Left ventricle myocardium superior (tissue), 1 donor: ENCODE measurements around the gene TNFRSF12A. TPM values are rescaled to one million over a fixed set of nuclear protein-coding genes. Genes with fewer than 3 reads are reported as not detected.
"Not testable (repeated sequence)": the region's sequence is repeated elsewhere in the genome, so short reads cannot be mapped to it uniquely, and the experiment has no call there.

Experiments
- ATAC-seq: fragments of 200-7000 bp; cut with Tn5 transposase; one replicate; pipeline ENCODE4 v1.9.1; 2020; ENCODE audit warnings: mild to moderate bottlenecking, moderate library complexity
- DNase-seq: peaks from one replicate; pipeline ENCODE4 v3.0.0-alpha.2; 2020
- intact Hi-C: fragments of 100-400 bp; cut with micrococcal nuclease; formaldehyde crosslinking; loops from one replicate; pipeline ENCODE4 v1.11.0; 2022
- total RNA-seq: library from RNA; stranded (reverse); fragmentation: NEBNext Ultra II Directional; extraction: Animal tissue kit (Norgen Biotek cat#: 25700); gene quantifications from one replicate; pipeline ENCODE4 v1.2.1, GENCODE V29; 2021
- donor health status: DM: no; HTN: yes; CAD: no; lungs with severe emphysema.

Gene TNFRSF12A
- total RNA-seq, 1 donor from 2014 or later = 17.7 TPM

DNA sequence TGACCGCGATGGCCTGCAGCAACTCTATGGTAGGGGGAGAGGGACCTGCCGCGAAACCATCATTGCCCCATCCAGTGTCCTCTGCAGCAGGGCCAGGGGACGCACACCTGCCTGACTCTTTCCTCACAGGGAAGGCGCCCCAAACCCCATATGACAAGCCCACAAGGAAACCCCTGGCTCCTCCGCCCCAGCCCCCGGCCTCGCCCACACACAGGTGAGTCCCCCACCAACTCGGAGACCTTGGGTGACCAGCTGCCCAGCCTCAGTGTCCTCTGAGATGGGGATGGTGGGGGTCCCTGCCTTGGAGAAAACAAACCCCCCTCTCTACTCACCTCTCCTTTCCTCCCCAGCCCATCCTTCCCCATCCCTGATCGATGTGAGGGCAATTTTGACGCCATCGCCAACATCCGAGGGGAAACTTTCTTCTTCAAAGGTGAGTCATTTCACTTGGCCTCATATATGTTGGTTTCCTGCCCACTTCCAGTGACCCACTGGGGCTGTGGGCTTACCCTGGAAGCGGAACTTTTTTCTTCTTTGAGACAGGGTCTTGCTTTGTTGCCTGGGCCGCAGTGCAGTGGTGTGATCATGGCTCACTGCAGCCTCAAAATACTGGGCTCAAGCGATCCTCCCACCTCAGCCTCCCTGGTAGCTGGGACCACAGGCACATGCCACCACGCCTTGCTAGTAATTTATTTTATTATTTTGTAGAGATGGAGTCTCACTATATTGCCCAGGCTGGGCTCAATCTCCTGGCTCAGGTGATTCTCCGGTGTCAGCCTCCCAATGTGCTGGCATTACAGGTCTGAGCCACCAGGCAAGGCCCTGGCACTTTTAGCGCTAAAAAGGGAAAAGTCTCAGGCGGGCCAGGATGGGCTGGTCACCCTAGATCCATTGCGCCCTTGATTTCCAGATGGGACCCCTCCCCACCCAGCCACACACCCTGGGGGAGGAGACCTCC, 37.3 kb downstream of the TNFRSF12A start:
- intact Hi-C loops = no loop called here
- no peak for DNase-seq
- ATAC-seq = no peak

DNA sequence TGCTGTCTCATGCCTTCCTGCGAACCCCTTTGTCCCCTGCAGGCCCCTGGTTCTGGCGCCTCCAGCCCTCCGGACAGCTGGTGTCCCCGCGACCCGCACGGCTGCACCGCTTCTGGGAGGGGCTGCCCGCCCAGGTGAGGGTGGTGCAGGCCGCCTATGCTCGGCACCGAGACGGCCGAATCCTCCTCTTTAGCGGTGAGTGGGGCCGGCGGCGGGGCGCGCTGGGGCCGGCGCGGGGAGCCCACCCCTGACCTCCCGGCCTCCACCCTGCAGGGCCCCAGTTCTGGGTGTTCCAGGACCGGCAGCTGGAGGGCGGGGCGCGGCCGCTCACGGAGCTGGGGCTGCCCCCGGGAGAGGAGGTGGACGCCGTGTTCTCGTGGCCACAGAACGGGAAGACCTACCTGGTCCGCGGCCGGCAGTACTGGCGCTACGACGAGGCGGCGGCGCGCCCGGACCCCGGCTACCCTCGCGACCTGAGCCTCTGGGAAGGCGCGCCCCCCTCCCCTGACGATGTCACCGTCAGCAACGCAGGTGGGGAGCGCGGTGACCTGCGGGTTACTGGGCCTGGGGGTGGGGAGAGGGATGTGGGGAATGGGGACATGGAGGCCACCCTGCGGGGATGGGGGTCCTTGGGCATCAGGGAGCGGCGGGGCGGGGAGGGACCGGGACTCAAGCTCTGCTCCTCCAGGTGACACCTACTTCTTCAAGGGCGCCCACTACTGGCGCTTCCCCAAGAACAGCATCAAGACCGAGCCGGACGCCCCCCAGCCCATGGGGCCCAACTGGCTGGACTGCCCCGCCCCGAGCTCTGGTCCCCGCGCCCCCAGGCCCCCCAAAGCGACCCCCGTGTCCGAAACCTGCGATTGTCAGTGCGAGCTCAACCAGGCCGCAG, 38.2 kb downstream of the TNFRSF12A start:
- intact Hi-C loops = no loop called here
- DNase-seq (peak; percentile 64), ATAC-seq (peak; percentile 42)

DNA sequence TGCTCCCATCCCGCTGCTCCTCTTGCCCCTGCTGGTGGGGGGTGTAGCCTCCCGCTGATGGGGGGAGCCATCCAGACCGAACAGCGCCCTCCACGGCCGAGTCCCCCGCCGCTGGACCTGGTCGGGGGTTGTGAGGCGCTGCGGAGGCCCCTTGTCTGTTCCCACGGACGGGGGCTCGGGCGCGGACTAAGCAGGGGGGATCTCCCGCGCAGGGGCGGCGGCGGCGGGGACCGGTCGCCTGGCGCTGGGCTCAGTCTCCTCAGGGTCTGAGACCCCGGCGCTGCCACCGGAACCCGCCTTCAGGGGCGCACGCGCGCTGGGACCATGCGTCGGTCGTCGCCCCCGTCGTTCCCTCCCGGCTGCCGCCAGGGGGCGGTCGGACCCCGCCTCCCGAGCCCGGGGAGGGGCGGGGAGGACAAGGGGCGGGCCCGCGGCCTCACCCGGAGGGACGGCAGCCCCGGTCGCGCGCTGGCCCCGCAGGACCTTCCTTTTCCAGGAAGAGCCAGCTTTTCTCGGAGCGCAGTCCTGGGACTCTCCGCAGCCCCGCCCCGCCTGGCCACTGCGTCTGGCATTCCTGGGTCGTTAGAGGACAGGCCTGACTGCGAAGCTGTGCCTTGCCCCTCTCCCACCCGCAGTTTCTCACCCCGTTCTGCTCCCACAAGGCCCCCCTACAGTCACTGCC, 39.0 kb downstream of the TNFRSF12A start:
- intact Hi-C loops = no loop called here
- ATAC-seq (peak; percentile 97), DNase-seq (peak; percentile 93)

DNA sequence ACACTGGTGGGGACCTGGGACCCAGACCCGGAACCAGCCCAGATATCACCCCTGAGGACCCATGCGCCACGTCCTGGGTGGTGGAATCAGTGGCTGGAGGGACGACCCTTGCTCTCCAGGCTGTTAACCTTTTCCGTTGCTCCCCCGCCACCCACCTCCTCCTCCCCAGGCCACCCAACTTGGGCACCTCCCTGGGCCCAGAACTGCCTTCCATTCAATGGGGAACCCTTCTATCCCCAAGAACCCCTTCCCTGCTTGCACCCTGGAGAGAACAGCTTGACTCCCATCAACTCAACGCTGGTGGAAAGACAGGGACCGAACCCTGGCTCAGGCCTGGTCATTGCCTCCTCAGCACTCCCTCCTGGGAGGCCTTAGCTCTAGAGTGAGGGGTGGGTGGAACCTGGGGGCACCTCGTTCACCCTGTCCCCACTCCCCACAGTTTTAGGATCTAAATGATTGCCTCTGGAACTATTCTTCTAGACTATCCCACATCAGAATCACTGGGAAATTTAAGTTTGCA, 39.6 kb downstream of the TNFRSF12A start:
- no peak for ATAC-seq
- no peak for DNase-seq
- intact Hi-C loops = no loop called here

DNA sequence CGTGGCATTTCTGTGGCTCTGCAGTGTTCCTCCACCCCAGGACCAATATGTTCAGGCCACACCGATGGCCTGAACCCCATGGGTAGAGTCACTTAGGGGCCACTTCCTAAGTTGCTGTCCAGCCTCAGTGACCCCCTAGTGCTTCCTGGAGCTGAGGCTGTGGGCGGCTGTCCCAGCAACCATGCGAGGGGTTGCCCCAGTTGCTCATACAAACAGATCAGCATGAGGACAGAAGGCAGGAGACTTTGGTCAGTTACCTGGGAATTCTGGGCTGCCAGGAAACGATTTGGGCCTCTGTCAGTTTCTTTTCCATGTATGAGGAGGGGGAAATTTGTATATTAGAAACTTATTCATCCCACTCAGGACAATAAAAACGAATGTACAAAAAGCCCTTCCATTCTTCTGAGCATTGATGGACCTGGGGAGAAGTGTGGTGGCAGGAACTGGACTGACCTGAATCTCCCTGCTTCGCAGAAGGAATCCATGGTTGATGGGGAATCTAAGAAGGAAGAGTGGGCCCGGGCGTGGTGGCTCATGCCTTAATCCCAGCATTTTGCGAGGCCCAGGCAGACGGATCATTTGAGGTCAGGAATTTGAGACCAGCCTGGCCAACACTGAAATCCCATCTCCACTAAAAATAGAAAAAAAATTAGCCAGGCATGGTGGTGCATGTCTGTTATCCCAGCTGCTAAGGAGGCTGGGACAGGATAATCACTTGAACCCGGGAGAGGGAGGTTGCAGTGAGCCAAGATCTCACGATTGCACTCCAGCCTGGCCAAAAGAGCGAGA, 40.4 kb downstream of the TNFRSF12A start:
- intact Hi-C loops = no loop called here
- DNase-seq (no peak), ATAC-seq (no peak)

DNA sequence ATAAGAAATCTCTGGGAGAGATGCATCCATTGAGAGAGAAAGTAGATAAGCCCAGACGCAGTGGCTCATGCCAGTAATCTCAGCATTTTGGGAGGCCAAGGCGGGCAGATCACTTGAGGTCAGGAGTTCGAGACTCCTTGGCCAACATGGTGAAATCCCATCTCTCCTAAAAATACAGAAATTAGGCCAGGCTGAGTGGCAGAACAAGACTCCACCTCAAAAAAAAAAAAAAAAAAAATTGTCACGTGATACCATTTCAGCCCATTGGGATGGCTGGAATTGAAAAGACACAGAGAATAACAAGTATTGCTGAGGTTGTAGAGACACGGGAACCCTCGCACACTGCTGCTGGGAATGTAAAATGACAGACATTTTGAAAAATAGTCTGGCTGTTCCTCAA, 42.4 kb downstream of the TNFRSF12A start:
- DNase-seq (no peak), ATAC-seq (no peak)
- intact Hi-C loops = no loop called here

DNA sequence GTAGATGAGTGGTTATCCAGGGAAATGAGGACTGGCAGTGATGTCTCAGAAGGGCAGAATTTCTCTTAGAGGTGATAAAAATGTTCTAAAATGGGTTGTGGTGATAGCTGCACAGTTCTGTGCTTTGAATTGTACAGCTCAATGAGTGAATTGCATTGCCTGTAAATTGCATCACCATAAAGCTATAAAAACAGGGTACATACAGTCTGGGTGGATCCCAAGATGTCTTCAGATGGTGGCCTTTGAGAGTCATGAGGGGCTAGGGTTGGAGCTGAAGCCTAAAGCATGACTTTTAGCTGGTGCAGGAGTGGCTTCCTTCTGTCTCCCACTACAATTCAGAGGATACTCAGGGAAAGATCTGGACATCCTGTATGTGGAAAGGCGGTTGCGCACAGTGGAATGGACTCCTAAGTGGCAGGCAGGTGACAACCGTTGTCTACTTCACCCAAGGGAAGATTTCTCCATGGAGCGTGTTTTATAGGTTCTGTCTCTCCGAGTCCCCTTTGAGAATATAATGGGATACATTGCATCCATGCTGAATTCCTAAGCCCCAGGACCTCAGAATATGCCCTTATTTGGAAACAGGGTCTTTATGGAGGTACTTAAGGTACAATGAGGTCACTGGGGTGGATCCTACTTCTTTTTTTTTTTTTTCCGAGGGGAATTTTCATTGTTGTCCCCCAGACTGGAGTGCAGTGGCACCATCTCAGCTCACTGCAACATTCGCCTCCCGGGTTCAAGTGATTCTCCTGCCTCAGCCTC, 43.6 kb downstream of the TNFRSF12A start:
- ATAC-seq = no peak
- intact Hi-C loops = no loop called here
- DNase-seq = no peak

DNA sequence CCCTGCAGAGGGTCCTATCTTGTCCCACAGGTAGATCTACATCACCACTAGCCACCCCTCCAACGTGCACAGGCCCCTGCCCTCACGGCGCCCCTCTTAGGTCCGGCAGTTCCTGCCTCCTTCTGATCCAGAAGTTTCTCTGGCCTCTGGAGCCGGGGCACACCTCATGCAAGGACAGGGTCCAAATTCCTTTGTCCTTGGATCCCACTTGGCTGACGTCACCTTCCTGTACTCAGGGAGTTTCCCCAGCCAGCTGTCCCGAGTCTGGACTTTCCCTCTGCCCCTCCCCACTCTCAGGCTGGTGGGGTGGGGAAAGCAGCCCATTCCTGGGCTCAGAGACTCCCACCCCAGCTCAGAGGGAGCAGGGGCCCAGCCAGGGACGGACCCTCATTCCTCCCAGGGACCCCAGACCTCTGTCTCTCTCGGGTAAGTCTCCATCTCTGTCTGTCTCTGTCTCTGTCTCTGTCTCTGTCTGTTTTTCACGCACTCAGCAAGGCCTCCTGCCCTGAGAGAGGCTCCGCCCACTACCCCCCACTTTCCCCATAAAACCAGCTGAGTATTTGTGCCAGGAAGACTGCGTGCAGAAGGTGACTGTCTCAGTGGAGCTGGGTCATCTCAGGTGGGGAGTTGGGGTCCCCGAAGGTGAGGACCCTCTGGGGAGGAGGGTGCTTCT, 45.0 kb downstream of the TNFRSF12A start, which contains the start of gene IL32:
TSS of gene IL32 (plus strand) at position 572 of the 673 bp plus-strand sequence. CDS start 172 bp downstream, outside the sequence.
- intact Hi-C loops = no loop called here
- DNase-seq (peak; percentile 62), ATAC-seq (peak; percentile 81)

DNA sequence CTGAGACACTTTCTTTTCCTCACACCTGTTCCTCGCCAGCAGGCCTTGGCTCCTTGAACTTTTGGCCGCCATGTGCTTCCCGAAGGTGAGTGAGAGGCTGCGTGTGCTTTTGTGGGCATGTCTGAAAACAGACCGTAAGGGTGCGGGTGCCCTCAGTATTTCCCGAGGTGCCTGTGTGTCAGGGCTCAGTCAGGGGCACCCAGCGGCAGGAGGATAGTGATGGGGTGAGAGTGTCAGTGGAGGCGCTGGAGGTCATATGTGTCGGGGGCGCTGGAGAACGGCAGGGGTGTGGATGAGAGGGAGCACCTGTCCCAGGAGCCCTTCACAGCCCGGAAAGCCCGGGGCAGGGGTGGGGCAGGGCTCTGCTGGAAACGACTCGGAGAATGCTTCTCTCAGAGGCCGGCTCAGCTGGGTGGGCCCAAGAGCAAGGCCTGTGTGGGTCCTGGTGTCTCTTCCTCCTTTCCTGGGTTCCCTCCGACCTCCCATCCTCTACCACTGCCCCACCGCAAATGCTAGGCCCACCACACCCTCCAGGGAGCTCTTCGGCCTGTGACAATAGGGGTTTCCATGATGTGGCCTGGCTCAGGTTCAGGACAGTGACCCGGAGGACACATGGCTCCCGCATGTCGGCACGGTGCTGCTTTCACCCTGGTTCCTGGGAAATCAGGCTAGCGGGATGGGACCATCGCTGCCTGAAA, 45.7 kb downstream of the TNFRSF12A start:
- no peak for DNase-seq
- intact Hi-C loops = no loop called here

DNA sequence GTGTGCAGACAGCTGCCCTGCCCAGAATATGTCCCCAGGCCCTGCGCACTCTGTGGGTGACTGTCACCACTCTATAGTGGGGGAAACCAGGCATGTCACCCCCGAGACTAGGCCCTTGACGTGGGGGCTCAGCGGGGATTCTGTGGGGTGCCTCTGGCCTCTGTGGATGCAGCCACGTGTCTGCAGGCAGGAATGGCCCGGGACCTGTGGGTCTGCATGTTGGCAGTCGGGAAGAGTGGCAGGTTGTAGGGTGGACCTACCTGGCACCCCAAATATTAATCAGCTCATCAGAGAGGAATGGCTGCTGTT, 46.2 kb downstream of the TNFRSF12A start:
- intact Hi-C loops = no loop called here
- DNase-seq (no peak), ATAC-seq (no peak)

More for the DNA sequence above, 45.7 kb downstream of the TNFRSF12A start:
- ATAC-seq = peak; percentile 35

DNA sequence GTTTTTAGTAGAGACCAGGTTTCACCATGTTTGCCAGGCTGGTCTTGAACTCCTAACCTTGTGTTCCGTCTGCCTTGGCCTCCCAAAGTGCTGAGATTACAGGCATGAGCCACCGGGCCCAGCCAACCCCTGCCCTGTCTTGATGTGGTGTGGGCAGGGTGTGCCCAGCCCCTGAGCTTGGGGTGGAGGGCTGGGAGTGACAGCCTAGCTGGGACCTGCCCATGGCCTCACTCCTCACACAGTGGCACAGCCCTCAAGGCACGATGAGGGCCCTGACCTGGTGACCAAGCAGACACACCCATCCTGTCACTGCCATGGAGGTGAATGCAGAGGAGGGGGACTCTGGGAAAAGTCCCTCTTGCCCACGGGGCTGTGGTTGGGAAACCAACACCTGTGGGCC, 48.3 kb downstream of the TNFRSF12A start:
- intact Hi-C loops = no loop called here
- no peak for ATAC-seq
- DNase-seq = no peak

DNA sequence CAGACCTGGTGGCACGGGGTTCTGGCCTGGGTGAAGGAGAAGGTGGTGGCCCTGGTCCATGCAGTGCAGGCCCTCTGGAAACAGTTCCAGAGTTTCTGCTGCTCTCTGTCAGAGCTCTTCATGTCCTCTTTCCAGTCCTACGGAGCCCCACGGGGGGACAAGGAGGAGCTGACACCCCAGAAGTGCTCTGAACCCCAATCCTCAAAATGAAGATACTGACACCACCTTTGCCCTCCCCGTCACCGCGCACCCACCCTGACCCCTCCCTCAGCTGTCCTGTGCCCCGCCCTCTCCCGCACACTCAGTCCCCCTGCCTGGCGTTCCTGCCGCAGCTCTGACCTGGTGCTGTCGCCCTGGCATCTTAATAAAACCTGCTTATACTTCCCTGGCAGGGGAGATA, 49.0 kb downstream of the TNFRSF12A start:
- intact Hi-C loops = not testable (repeated sequence)

DNA sequence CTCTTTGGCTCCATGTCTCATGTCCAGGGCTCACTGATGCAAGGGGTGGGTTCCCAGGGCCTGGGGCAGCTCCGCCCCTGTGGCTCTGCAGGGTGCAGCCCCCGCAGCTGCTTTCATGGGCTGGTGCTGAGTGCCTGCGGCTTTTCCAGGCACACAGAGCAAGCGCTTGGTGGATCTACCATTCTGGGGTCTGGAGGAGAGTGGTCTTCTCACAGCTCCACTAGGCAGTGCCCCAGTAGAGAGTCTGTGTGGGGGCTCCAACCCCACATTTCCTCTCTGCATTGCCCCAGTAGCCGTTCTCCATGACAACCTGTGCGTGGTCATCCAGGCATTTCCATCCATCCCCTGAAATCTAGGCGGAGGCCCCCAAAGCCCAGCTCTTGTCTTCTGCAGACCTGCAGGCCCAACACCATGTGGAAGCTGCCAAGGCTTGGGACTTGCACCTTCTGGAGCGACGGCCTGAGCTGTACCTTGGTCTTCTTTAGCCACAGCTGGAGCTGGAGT, 50.5 kb downstream of the TNFRSF12A start:
- DNase-seq (no peak), ATAC-seq (no peak)
- intact Hi-C loops = no loop called here

More for the DNA sequence above, 49.0 kb downstream of the TNFRSF12A start:
- not testable (repeated sequence) for DNase-seq, ATAC-seq

DNA sequence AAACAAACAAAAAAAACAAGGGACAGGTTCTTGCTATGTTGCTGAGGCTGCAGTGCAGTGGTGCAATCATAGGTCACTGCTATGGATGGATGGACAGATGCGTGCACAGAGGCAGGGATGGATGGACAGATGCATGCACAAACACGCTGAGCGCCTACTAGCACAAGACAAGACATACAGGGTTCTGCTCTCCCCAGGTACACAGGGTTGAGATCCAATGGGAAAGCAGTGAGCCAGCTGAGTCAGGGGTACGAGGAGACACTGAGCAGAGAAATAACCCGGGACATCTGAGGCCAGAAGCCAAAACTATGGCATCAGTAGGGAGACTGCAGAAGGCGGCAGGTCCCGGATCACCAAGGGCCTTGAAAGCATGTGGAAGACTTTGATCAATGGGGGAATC, 51.5 kb downstream of the TNFRSF12A start:
- ATAC-seq = no peak
- no peak for DNase-seq
- intact Hi-C loops = no loop called here
